ENCODE data around the gene RBBP5. TPM values are rescaled to one million over a fixed set of nuclear protein-coding genes. Genes with fewer than 3 reads are reported as not detected.

The RBBP5 gene
- total and polyA plus RNA-seq, 2 donors: 7.8 to 15.2 TPM

DNA sequence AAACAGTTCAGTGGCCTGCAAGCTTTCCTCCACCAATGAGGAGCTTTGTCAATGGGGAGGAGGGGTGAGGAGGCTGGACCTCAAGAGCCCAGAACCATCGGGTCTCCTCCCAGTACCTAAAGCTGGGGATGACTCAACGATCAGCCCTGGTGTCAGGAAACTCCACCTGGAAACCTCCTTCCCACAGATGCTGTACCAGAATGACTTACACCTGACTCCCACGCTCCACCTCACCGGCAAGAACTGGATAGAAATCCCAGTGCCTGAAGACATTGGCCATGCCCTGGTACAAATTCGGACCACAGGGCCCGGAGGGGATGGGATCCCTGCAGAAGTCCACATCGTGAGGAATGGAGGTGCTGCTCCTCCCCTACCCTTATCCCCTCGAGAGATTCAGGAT lies 48.9 kb downstream of the RBBP5 start:
- H3K36me3 ChIP-seq (ENCODE audit: control insufficient read depth in 2 of 2, insufficient read depth in 2 of 2, low read length in 1 of 2): no peaks in the 10 kb centered on the region
- no peaks in the 10 kb centered on the region for H3K4me1 ChIP-seq (ENCODE audit: control insufficient read depth in 2 of 2, insufficient read depth in 2 of 2, low read length in 2 of 2)
- WGBS: 97% methylated on average over 8 of the region's 8 CpGs
- H3K27me3 ChIP-seq (ENCODE audit: control insufficient read depth in 2 of 2, insufficient read depth in 1 of 2, low read length in 1 of 2): no peaks in the 10 kb centered on the region
- DNase-seq (ENCODE audit: low read depth in 6 of 9, low spot score in 9 of 9): no peak
- H3K4me3 ChIP-seq (ENCODE audit: low read length in 2 of 2): no peak overlapping the region
- no peaks in the 10 kb centered on the region for H3K9me3 ChIP-seq (ENCODE audit: control insufficient read depth in 2 of 2, insufficient read depth in 1 of 2, low read length in 1 of 2)
- no peak overlapping the region for H3K27ac ChIP-seq (ENCODE audit: low read depth in 1 of 2, low read length in 1 of 2)

GRCh38 chr1:205072286-205072685 lies 49.5 kb downstream of the RBBP5 start:
- H3K27ac ChIP-seq (ENCODE audit: low read depth in 1 of 2, low read length in 1 of 2): no peak overlapping the region
- H3K27me3 ChIP-seq (ENCODE audit: control insufficient read depth in 2 of 2, insufficient read depth in 1 of 2, low read length in 1 of 2): no peaks in the 10 kb centered on the region
- H3K4me1 ChIP-seq (ENCODE audit: control insufficient read depth in 2 of 2, insufficient read depth in 2 of 2, low read length in 2 of 2): no peaks in the 10 kb centered on the region
- no peak for DNase-seq (ENCODE audit: low read depth in 6 of 9, low spot score in 9 of 9)
- H3K9me3 ChIP-seq (ENCODE audit: control insufficient read depth in 2 of 2, insufficient read depth in 1 of 2, low read length in 1 of 2): no peaks in the 10 kb centered on the region
- 96% methylated on average over 9 of the region's 9 CpGs for WGBS
- H3K36me3 ChIP-seq (ENCODE audit: control insufficient read depth in 2 of 2, insufficient read depth in 2 of 2, low read length in 1 of 2): no peaks in the 10 kb centered on the region
- H3K4me3 ChIP-seq (ENCODE audit: low read length in 2 of 2): no peak overlapping the region

DNA sequence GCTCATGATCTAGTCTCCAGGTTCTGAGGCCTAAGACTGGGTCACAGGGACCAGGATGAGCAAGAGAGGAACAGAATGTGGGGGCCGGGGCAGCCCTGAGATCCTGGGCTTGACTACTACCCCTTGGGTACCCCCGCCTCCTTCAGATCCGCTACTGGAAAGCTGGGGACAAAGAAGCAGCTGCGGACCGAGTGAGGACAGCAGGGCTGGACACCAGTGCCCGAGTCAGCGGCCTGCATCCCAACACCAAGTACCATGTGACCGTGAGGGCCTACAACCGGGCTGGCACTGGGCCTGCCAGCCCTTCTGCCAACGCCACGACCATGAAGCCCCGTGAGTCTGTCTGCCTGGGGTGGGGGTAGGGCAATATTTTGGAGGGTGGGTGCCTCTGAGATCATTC lies 50.0 kb downstream of the RBBP5 start:
- H3K9me3 ChIP-seq (ENCODE audit: control insufficient read depth in 2 of 2, insufficient read depth in 1 of 2, low read length in 1 of 2): no peaks in the 10 kb centered on the region
- no peaks in the 10 kb centered on the region for H3K4me1 ChIP-seq (ENCODE audit: control insufficient read depth in 2 of 2, insufficient read depth in 2 of 2, low read length in 2 of 2)
- H3K36me3 ChIP-seq (ENCODE audit: control insufficient read depth in 2 of 2, insufficient read depth in 2 of 2, low read length in 1 of 2): no peaks in the 10 kb centered on the region
- 88% methylated on average over 12 of the region's 12 CpGs for WGBS
- no peak for DNase-seq (ENCODE audit: low read depth in 6 of 9, low spot score in 9 of 9)
- no peak overlapping the region for H3K4me3 ChIP-seq (ENCODE audit: low read length in 2 of 2)
- H3K27me3 ChIP-seq (ENCODE audit: control insufficient read depth in 2 of 2, insufficient read depth in 1 of 2, low read length in 1 of 2): no peaks in the 10 kb centered on the region
- H3K27ac ChIP-seq (ENCODE audit: low read depth in 1 of 2, low read length in 1 of 2): no peak overlapping the region

DNA sequence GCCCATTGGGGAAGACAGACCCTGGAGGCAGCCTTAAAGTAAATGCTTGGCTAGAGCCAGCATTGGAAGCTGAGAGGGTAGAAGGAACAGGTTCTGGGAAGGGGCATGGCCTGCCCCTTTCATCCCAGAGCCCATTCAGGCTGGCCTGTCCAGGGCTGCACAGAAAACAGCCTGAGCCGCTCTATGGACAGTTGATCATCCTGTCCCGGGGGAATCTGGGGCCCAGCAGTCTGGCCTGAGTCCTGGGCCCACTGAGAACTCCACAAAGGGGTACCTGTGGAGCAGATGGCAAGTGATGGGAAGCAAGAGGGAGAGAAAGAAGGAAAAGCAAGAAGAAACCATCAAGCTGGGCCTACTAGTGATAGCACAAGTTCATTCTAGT lies 50.8 kb downstream of the RBBP5 start:
- Histone ChIP-seq H3K36me3 (ENCODE audit: control insufficient read depth in 2 of 2, insufficient read depth in 2 of 2, low read length in 1 of 2) (no peaks in the 10 kb centered on the region), H3K27me3 (ENCODE audit: control insufficient read depth in 2 of 2, insufficient read depth in 1 of 2, low read length in 1 of 2) (no peaks in the 10 kb centered on the region), H3K9me3 (ENCODE audit: control insufficient read depth in 2 of 2, insufficient read depth in 1 of 2, low read length in 1 of 2) (no peaks in the 10 kb centered on the region), H3K4me3 (ENCODE audit: low read length in 2 of 2) (no peak overlapping the region), H3K4me1 (ENCODE audit: control insufficient read depth in 2 of 2, insufficient read depth in 2 of 2, low read length in 2 of 2) (no peaks in the 10 kb centered on the region), H3K27ac (ENCODE audit: low read depth in 1 of 2, low read length in 1 of 2) (no peak overlapping the region)
- 96% methylated on average over 2 of the region's 2 CpGs for WGBS
- DNase-seq (ENCODE audit: low read depth in 6 of 9, low spot score in 9 of 9): no peak

DNA sequence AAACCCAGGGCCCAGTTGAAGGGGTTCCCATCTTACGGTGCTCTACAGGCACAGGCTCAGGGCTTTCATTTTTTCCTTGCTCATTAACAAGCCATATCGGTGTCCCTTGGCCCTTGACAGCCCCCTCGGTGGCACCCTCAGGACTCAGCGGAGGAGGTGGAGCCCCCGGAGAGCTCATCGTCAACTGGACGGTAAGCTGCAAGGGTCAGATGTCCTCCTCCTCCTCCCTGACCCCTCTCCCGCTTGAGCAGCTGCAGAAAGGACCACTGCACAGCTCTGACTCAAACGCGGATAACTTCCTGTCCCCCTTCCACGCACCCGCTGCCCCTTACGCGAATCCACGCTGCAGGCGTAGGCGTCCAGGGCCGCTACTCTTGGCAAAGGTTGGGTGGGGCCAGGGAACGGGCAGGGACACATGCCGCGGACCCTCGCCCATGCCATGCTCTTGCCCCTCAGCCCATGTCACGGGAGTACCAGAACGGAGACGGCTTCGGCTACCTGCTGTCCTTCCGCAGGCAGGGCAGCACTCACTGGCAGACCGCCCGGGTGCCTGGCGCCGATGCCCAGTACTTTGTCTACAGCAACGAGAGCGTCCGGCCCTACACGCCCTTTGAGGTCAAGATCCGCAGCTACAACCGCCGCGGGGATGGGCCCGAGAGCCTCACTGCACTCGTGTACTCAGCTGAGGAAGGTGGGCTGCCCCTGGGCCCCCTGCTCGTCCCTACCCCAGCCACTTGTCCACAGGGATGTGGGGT lies 52.2 kb downstream of the RBBP5 start:
- Histone ChIP-seq H3K4me1 (ENCODE audit: control insufficient read depth in 2 of 2, insufficient read depth in 2 of 2, low read length in 2 of 2) (no peaks in the 10 kb centered on the region), H3K4me3 (ENCODE audit: low read length in 2 of 2) (no peak overlapping the region), H3K27ac (ENCODE audit: low read depth in 1 of 2, low read length in 1 of 2) (no peak overlapping the region), H3K27me3 (ENCODE audit: control insufficient read depth in 2 of 2, insufficient read depth in 1 of 2, low read length in 1 of 2) (no peaks in the 10 kb centered on the region), H3K9me3 (ENCODE audit: control insufficient read depth in 2 of 2, insufficient read depth in 1 of 2, low read length in 1 of 2) (no peaks in the 10 kb centered on the region), H3K36me3 (ENCODE audit: control insufficient read depth in 2 of 2, insufficient read depth in 2 of 2, low read length in 1 of 2) (no peaks in the 10 kb centered on the region)
- no peak for DNase-seq (ENCODE audit: low read depth in 6 of 9, low spot score in 9 of 9)
- WGBS: 94% methylated on average over 42 of the region's 42 CpGs

GRCh38 chr1:205068457-205069040 lies 53.2 kb downstream of the RBBP5 start:
- WGBS: 94% methylated on average over 2 of the region's 2 CpGs
- no peak overlapping the region for H3K27ac ChIP-seq (ENCODE audit: low read depth in 1 of 2, low read length in 1 of 2)
- no peak for DNase-seq (ENCODE audit: low read depth in 6 of 9, low spot score in 9 of 9)
- no peaks in the 10 kb centered on the region for H3K9me3 ChIP-seq (ENCODE audit: control insufficient read depth in 2 of 2, insufficient read depth in 1 of 2, low read length in 1 of 2)
- H3K4me3 ChIP-seq (ENCODE audit: low read length in 2 of 2): no peak overlapping the region
- no peaks in the 10 kb centered on the region for H3K4me1 ChIP-seq (ENCODE audit: control insufficient read depth in 2 of 2, insufficient read depth in 2 of 2, low read length in 2 of 2)
- no peaks in the 10 kb centered on the region for H3K27me3 ChIP-seq (ENCODE audit: control insufficient read depth in 2 of 2, insufficient read depth in 1 of 2, low read length in 1 of 2)
- H3K36me3 ChIP-seq (ENCODE audit: control insufficient read depth in 2 of 2, insufficient read depth in 2 of 2, low read length in 1 of 2): no peaks in the 10 kb centered on the region

DNA sequence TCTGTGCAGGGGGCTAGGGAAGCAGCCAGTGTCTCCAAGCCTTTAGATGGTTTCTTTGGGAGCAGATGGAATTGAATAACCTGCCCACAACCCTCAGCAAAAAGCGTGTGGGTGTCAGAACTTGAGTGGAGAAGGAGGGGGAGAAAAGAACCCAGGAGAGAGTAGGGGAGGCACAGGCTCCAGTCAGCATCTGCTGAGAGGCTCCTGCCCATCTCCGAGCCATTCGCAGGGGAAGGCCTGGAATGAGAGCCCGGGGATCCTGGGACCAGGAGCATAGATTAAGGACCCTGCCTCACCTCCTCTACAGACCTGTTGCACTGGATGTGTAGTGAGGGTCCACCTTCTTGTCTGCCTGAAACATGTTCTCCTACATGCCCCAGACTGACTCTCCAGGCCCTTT lies 53.8 kb downstream of the RBBP5 start:
- Histone ChIP-seq H3K36me3 (ENCODE audit: control insufficient read depth in 2 of 2, insufficient read depth in 2 of 2, low read length in 1 of 2) (no peaks in the 10 kb centered on the region), H3K27me3 (ENCODE audit: control insufficient read depth in 2 of 2, insufficient read depth in 1 of 2, low read length in 1 of 2) (no peaks in the 10 kb centered on the region), H3K9me3 (ENCODE audit: control insufficient read depth in 2 of 2, insufficient read depth in 1 of 2, low read length in 1 of 2) (no peaks in the 10 kb centered on the region), H3K27ac (ENCODE audit: low read depth in 1 of 2, low read length in 1 of 2) (no peak overlapping the region), H3K4me1 (ENCODE audit: control insufficient read depth in 2 of 2, insufficient read depth in 2 of 2, low read length in 2 of 2) (no peaks in the 10 kb centered on the region), H3K4me3 (ENCODE audit: low read length in 2 of 2) (no peak overlapping the region)
- WGBS: 96% methylated on average over 4 of the region's 4 CpGs
- no peak for DNase-seq (ENCODE audit: low read depth in 6 of 9, low spot score in 9 of 9)

DNA sequence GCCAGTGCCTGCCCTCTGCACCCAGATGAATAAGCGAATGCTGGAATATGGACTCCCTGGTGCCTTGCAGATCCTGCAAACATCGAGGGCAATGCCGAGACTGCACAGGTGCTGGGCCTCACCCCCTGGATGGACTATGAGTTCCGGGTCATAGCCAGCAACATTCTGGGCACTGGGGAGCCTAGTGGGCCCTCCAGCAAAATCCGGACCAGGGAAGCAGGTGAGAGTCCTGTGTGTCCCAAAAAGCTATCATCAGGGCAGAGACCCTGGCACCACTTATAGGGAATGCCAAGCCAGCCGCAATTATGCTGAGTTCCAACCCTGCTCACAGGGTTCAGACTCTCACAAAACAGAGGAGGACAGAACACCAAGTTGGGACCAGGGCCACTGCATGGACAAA lies 54.7 kb downstream of the RBBP5 start:
- H3K9me3 ChIP-seq (ENCODE audit: control insufficient read depth in 2 of 2, insufficient read depth in 1 of 2, low read length in 1 of 2): no peaks in the 10 kb centered on the region
- no peaks in the 10 kb centered on the region for H3K36me3 ChIP-seq (ENCODE audit: control insufficient read depth in 2 of 2, insufficient read depth in 2 of 2, low read length in 1 of 2)
- H3K27me3 ChIP-seq (ENCODE audit: control insufficient read depth in 2 of 2, insufficient read depth in 1 of 2, low read length in 1 of 2): no peaks in the 10 kb centered on the region
- WGBS: 95% methylated on average over 6 of the region's 6 CpGs
- H3K4me3 ChIP-seq (ENCODE audit: low read length in 2 of 2): no peak overlapping the region
- no peak for DNase-seq (ENCODE audit: low read depth in 6 of 9, low spot score in 9 of 9)
- no peak overlapping the region for H3K27ac ChIP-seq (ENCODE audit: low read depth in 1 of 2, low read length in 1 of 2)
- no peaks in the 10 kb centered on the region for H3K4me1 ChIP-seq (ENCODE audit: control insufficient read depth in 2 of 2, insufficient read depth in 2 of 2, low read length in 2 of 2)

DNA sequence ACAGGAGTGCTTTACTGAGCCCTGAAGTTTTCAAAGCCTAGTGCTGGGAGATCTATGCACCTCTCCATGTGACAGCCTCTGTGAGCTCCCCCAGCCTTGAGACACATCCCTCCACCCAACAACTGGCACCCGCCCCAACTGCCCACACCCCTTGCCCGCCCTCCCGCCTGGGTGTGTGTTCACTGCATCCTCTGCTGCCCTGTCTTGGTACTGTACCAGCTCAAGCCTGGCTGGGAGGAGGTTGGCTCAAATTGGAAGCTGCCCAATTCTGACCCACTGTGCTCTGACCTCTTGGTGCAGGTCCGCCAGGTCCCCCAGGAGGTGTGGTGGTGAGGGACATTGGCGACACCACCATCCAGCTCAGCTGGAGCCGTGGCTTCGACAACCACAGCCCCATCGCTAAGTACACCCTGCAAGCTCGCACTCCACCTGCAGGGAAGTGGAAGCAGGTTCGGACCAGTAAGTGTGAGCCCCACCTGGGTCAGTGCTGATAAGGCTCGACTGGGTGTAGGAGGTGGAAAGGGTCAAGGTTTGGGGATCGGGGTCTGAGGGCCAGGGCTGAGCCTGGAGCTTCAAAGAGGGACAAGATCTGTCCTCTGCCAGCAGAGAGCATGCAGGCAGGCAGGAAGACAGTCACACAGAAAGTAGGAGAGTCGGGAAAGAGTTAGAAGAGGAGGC lies 55.5 kb downstream of the RBBP5 start:
- H3K27ac ChIP-seq (ENCODE audit: low read depth in 1 of 2, low read length in 1 of 2): no peak overlapping the region
- no peaks in the 10 kb centered on the region for H3K27me3 ChIP-seq (ENCODE audit: control insufficient read depth in 2 of 2, insufficient read depth in 1 of 2, low read length in 1 of 2)
- H3K4me1 ChIP-seq (ENCODE audit: control insufficient read depth in 2 of 2, insufficient read depth in 2 of 2, low read length in 2 of 2): peaks cover 0 to 3% of the 10 kb centered on the region in 2 donors
- peaks cover 0 to 2% of the 10 kb centered on the region in 2 donors for H3K9me3 ChIP-seq (ENCODE audit: control insufficient read depth in 2 of 2, insufficient read depth in 1 of 2, low read length in 1 of 2)
- no peak for DNase-seq (ENCODE audit: low read depth in 6 of 9, low spot score in 9 of 9)
- H3K4me3 ChIP-seq (ENCODE audit: low read length in 2 of 2): no peak overlapping the region
- 78% methylated on average over 13 of the region's 13 CpGs for WGBS
- no peaks in the 10 kb centered on the region for H3K36me3 ChIP-seq (ENCODE audit: control insufficient read depth in 2 of 2, insufficient read depth in 2 of 2, low read length in 1 of 2)

Measured in thymus (tissue), 11 donors.